Measurements from ENCODE around the gene NOS2.

GRCh38 chr17:27832831-27833230 is 32.5 kb upstream of the NOS2 start:
- TF ChIP-seq CTCF (IDR thresholded peaks at IDR 0.05) (no peak), POLR2A (IDR thresholded peaks at IDR 0.05) (no peak), POLR2AphosphoS5 (IDR thresholded peaks at IDR 0.05; ENCODE audit: insufficient read depth in 1 of 2, low read depth in 1 of 2) (no peak)

All from vagina (tissue), 2 donors.